ENCODE data around the gene JDP2.

The JDP2 gene

GRCh38 chr14:75484711-75485429 is 57.0 kb downstream of the JDP2 start:
- H3K36me3 ChIP-seq (ENCODE audit: control insufficient read depth, insufficient read depth, low read length): no peaks in the 10 kb centered on the region
- H3K27ac ChIP-seq (ENCODE audit: low read depth, low read length, severe bottlenecking): no peak overlapping the region
- no peaks in the 10 kb centered on the region for H3K9me3 ChIP-seq (ENCODE audit: control insufficient read depth, low read length)
- no peaks in the 10 kb centered on the region for H3K4me1 ChIP-seq (ENCODE audit: control insufficient read depth, insufficient read depth, low read length, poor library complexity, severe bottlenecking)
- WGBS, 2 experiments (ENCODE audit: insufficient coverage in 2 of 2): 75 to 86% methylated on average over 2 of the region's 4 CpGs
- no peak overlapping the region for H3K4me3 ChIP-seq (ENCODE audit: extremely low read depth, insufficient read depth, low read length, poor library complexity, severe bottlenecking)

GRCh38 chr14:75486318-75486717 is 58.5 kb downstream of the JDP2 start:
- no CpG with 5 or more reads among the region's 1 CpG for WGBS, 2 experiments (ENCODE audit: insufficient coverage in 2 of 2)
- H3K4me1 ChIP-seq (ENCODE audit: control insufficient read depth, insufficient read depth, low read length, poor library complexity, severe bottlenecking): no peaks in the 10 kb centered on the region
- no peak overlapping the region for H3K27ac ChIP-seq (ENCODE audit: low read depth, low read length, severe bottlenecking)

GRCh38 chr14:75487155-75487671 is 59.4 kb downstream of the JDP2 start:
- WGBS, 2 experiments (ENCODE audit: insufficient coverage in 2 of 2): 84 to 87% methylated on average over 5 to 7 of the region's 7 CpGs
- H3K9me3 ChIP-seq (ENCODE audit: control insufficient read depth, low read length): no peaks in the 10 kb centered on the region
- no peaks in the 10 kb centered on the region for H3K4me1 ChIP-seq (ENCODE audit: control insufficient read depth, insufficient read depth, low read length, poor library complexity, severe bottlenecking)
- no peak overlapping the region for H3K4me3 ChIP-seq (ENCODE audit: extremely low read depth, insufficient read depth, low read length, poor library complexity, severe bottlenecking)
- H3K36me3 ChIP-seq (ENCODE audit: control insufficient read depth, insufficient read depth, low read length): no peaks in the 10 kb centered on the region
- no peak overlapping the region for H3K27ac ChIP-seq (ENCODE audit: low read depth, low read length, severe bottlenecking)

More at GRCh38 chr14:75486318-75486717, 58.5 kb downstream of the JDP2 start:
- H3K36me3 ChIP-seq (ENCODE audit: control insufficient read depth, insufficient read depth, low read length): no peaks in the 10 kb centered on the region
- no peak overlapping the region for H3K4me3 ChIP-seq (ENCODE audit: extremely low read depth, insufficient read depth, low read length, poor library complexity, severe bottlenecking)
- no peaks in the 10 kb centered on the region for H3K9me3 ChIP-seq (ENCODE audit: control insufficient read depth, low read length)

- no peak overlapping the region for H3K27ac ChIP-seq (ENCODE audit: low read depth, low read length, severe bottlenecking)
- H3K9me3 ChIP-seq (ENCODE audit: control insufficient read depth, low read length): no peaks in the 10 kb centered on the region
- no peaks in the 10 kb centered on the region for H3K4me1 ChIP-seq (ENCODE audit: control insufficient read depth, insufficient read depth, low read length, poor library complexity, severe bottlenecking)
- no peaks in the 10 kb centered on the region for H3K36me3 ChIP-seq (ENCODE audit: control insufficient read depth, insufficient read depth, low read length)
- whole genome bisulfite sequencing, 2 experiments (ENCODE audit: insufficient coverage in 2 of 2): 100% methylated on average over 2 to 3 of the region's 6 CpGs
- no peak overlapping the region for H3K4me3 ChIP-seq (ENCODE audit: extremely low read depth, insufficient read depth, low read length, poor library complexity, severe bottlenecking)
These were observed 61.6 kb downstream of the JDP2 start for GRCh38 chr14:75489480-75489837.

- H3K9me3 ChIP-seq (ENCODE audit: control insufficient read depth, low read length): no peaks in the 10 kb centered on the region
- WGBS, 2 experiments (ENCODE audit: insufficient coverage in 2 of 2): 89 to 90% methylated on average over 10 to 12 of the region's 14 CpGs
- no peak overlapping the region for H3K4me3 ChIP-seq (ENCODE audit: extremely low read depth, insufficient read depth, low read length, poor library complexity, severe bottlenecking)
- H3K27ac ChIP-seq (ENCODE audit: low read depth, low read length, severe bottlenecking): no peak overlapping the region
- no peaks in the 10 kb centered on the region for H3K36me3 ChIP-seq (ENCODE audit: control insufficient read depth, insufficient read depth, low read length)
- H3K4me1 ChIP-seq (ENCODE audit: control insufficient read depth, insufficient read depth, low read length, poor library complexity, severe bottlenecking): no peaks in the 10 kb centered on the region
These were observed 63.7 kb downstream of the JDP2 start for GRCh38 chr14:75491376-75491978.

- 89 to 93% methylated on average over 3 to 7 of the region's 9 CpGs for WGBS, 2 experiments (ENCODE audit: insufficient coverage in 2 of 2)
- H3K4me1 ChIP-seq (ENCODE audit: control insufficient read depth, insufficient read depth, low read length, poor library complexity, severe bottlenecking): no peaks in the 10 kb centered on the region
- no peak overlapping the region for H3K4me3 ChIP-seq (ENCODE audit: extremely low read depth, insufficient read depth, low read length, poor library complexity, severe bottlenecking)
- no peak overlapping the region for H3K27ac ChIP-seq (ENCODE audit: low read depth, low read length, severe bottlenecking)
- no peaks in the 10 kb centered on the region for H3K36me3 ChIP-seq (ENCODE audit: control insufficient read depth, insufficient read depth, low read length)
- no peaks in the 10 kb centered on the region for H3K9me3 ChIP-seq (ENCODE audit: control insufficient read depth, low read length)
These were observed 65.2 kb downstream of the JDP2 start for GRCh38 chr14:75492832-75493591.

- H3K4me1 ChIP-seq (ENCODE audit: control insufficient read depth, insufficient read depth, low read length, poor library complexity, severe bottlenecking): no peaks in the 10 kb centered on the region
- H3K36me3 ChIP-seq (ENCODE audit: control insufficient read depth, insufficient read depth, low read length): no peaks in the 10 kb centered on the region
- no peaks in the 10 kb centered on the region for H3K9me3 ChIP-seq (ENCODE audit: control insufficient read depth, low read length)
- no peak overlapping the region for H3K27ac ChIP-seq (ENCODE audit: low read depth, low read length, severe bottlenecking)
- H3K4me3 ChIP-seq (ENCODE audit: extremely low read depth, insufficient read depth, low read length, poor library complexity, severe bottlenecking): no peak overlapping the region
- WGBS, 2 experiments (ENCODE audit: insufficient coverage in 2 of 2): 88% methylated on average over 6 of the region's 8 CpGs; no CpG with 5 or more reads in 1 of the 2 experiments
These were observed 65.8 kb downstream of the JDP2 start for GRCh38 chr14:75493592-75494087.

GRCh38 chr14:75494896-75495295 is 67.1 kb downstream of the JDP2 start:
- H3K4me3 ChIP-seq (ENCODE audit: extremely low read depth, insufficient read depth, low read length, poor library complexity, severe bottlenecking): no peak overlapping the region
- H3K36me3 ChIP-seq (ENCODE audit: control insufficient read depth, insufficient read depth, low read length): no peaks in the 10 kb centered on the region
- no peak overlapping the region for H3K27ac ChIP-seq (ENCODE audit: low read depth, low read length, severe bottlenecking)
- no peaks in the 10 kb centered on the region for H3K4me1 ChIP-seq (ENCODE audit: control insufficient read depth, insufficient read depth, low read length, poor library complexity, severe bottlenecking)
- 94 to 96% methylated on average over 4 of the region's 5 CpGs for WGBS, 2 experiments (ENCODE audit: insufficient coverage in 2 of 2)
- no peaks in the 10 kb centered on the region for H3K9me3 ChIP-seq (ENCODE audit: control insufficient read depth, low read length)

GRCh38 chr14:75495399-75495798 is 67.6 kb downstream of the JDP2 start:
- H3K4me1 ChIP-seq (ENCODE audit: control insufficient read depth, insufficient read depth, low read length, poor library complexity, severe bottlenecking): no peaks in the 10 kb centered on the region
- WGBS, 2 experiments (ENCODE audit: insufficient coverage in 2 of 2): 100% methylated on average over 3 of the region's 3 CpGs; no CpG with 5 or more reads in 1 of the 2 experiments
- H3K4me3 ChIP-seq (ENCODE audit: extremely low read depth, insufficient read depth, low read length, poor library complexity, severe bottlenecking): no peak overlapping the region
- H3K27ac ChIP-seq (ENCODE audit: low read depth, low read length, severe bottlenecking): no peak overlapping the region
- no peaks in the 10 kb centered on the region for H3K36me3 ChIP-seq (ENCODE audit: control insufficient read depth, insufficient read depth, low read length)
- H3K9me3 ChIP-seq (ENCODE audit: control insufficient read depth, low read length): no peaks in the 10 kb centered on the region

- H3K36me3 ChIP-seq (ENCODE audit: control insufficient read depth, insufficient read depth, low read length): no peaks in the 10 kb centered on the region
- no peak overlapping the region for H3K4me3 ChIP-seq (ENCODE audit: extremely low read depth, insufficient read depth, low read length, poor library complexity, severe bottlenecking)
- no peaks in the 10 kb centered on the region for H3K4me1 ChIP-seq (ENCODE audit: control insufficient read depth, insufficient read depth, low read length, poor library complexity, severe bottlenecking)
- no peaks in the 10 kb centered on the region for H3K9me3 ChIP-seq (ENCODE audit: control insufficient read depth, low read length)
- 93 to 95% methylated on average over 5 of the region's 5 CpGs for WGBS, 2 experiments (ENCODE audit: insufficient coverage in 2 of 2)
- no peak overlapping the region for H3K27ac ChIP-seq (ENCODE audit: low read depth, low read length, severe bottlenecking)
These were observed 68.1 kb downstream of the JDP2 start for GRCh38 chr14:75495882-75496281.
